ENCODE data around the gene UGP2. TPM values are rescaled to one million over a fixed set of nuclear protein-coding genes. Genes with fewer than 3 reads are reported as not detected.

The UGP2 gene
- polyA plus RNA-seq, 3 donors = 54.4 to 234 (median 171) TPM

Other genes with a start within 250 kb of the UGP2 start
- 10 to 100 TPM; 10.6 to 17.0 (median 12.3) TPM for gene VPS54, start 177.5 kb downstream of the UGP2 start, polyA plus RNA-seq

Data from adipose tissue (tissue), 3 donors.